Astrocyte (in vitro differentiated cells and primary cell): ENCODE measurements around the gene RBM19.
A peak's percentile ranks its signal among the peaks of the same experiment; 100 is the strongest.

ENCODE experiments used
- EZH2 ChIP-seq: IDR thresholded peaks from 2 replicates; pipeline ENCODE4 v1.6.1; 2012; ENCODE audit warnings: mild to moderate bottlenecking, low read length, inconsistent platforms; ENCODE audit not compliant: insufficient read depth
- TF ChIP-seq, protein P1 (sequence below): IDR thresholded peaks from 2 replicates; pipeline ENCODE4 v1.5.1; 2011; ENCODE audit warnings: low read depth, mild to moderate bottlenecking, inconsistent platforms, low read length, moderate library complexity; ENCODE audit not compliant: insufficient read depth

DNA sequence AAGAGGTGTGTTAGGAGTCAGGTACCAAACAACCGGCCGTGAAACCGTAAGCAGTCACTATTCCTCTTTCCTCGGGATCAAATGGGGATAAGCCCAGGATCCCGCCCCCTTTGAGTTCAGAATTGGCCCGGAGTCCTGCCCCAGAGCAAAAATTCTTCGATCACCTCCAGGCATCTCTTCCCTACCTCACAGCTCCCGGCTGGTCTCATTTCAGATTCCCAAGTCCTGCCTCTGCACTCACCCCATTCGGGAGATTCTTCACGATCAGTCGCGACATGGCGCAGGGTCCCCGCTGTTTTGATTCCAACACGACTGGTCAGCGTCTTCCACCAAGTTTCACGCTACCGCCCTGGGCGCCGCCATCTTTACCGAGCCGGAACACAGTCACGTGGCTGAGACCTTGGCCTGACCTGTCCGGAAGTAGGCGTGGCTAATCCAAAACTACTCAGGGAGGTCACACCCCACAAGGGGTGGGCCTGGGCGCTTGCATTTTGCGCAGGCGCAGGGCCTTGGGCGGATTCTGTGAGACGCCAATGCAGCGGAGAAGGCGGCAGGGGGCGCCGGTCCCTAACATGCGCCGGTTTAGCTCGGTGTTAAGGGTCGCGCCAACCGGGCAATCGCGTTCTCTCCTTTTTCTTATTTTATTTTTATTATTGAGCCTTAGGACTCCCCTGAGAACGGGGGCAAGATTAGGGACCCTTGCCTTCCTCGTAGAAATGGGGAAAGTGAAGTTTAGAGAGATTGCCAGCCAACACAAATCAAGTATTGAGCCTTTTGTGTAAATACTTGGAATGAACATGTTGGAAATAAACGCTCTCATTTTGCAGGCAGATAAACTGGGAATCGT is at the start of gene RBM19:
- TF ChIP-seq, protein P1, sequence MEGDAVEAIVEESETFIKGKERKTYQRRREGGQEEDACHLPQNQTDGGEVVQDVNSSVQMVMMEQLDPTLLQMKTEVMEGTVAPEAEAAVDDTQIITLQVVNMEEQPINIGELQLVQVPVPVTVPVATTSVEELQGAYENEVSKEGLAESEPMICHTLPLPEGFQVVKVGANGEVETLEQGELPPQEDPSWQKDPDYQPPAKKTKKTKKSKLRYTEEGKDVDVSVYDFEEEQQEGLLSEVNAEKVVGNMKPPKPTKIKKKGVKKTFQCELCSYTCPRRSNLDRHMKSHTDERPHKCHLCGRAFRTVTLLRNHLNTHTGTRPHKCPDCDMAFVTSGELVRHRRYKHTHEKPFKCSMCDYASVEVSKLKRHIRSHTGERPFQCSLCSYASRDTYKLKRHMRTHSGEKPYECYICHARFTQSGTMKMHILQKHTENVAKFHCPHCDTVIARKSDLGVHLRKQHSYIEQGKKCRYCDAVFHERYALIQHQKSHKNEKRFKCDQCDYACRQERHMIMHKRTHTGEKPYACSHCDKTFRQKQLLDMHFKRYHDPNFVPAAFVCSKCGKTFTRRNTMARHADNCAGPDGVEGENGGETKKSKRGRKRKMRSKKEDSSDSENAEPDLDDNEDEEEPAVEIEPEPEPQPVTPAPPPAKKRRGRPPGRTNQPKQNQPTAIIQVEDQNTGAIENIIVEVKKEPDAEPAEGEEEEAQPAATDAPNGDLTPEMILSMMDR, result peak; percentile 71
- no peak for TF ChIP-seq EZH2
